Measurements from ENCODE around the gene FGFBP1. TPM values are rescaled to one million over a fixed set of nuclear protein-coding genes. Genes with fewer than 3 reads are reported as not detected.

FGFBP1 gene
- total and polyA plus RNA-seq, 2 donors (not counting 3 experiments of a cell fraction or from before 2014, with no cell fraction given), result not detected

- BruUV-seq (replicated peaks), result no TSS peak
- H3K27me3 ChIP-seq (ENCODE audit: control insufficient read depth in 2 of 2, insufficient read depth in 2 of 2, low read length in 2 of 2), result no peaks in the 10 kb centered on the region
- H2AFZ ChIP-seq (ENCODE audit: low read depth, low read length), result no peak overlapping the region
- POLR2A ChIA-PET, result no interaction called here
- H3K79me2 ChIP-seq (ENCODE audit: control insufficient read depth, insufficient read depth, low read length), result no peaks in the 10 kb centered on the region
- H3K4me1 ChIP-seq (ENCODE audit: control insufficient read depth, extremely low read depth, insufficient read depth, low read length), result no peaks in the 10 kb centered on the region
- H3K9me3 ChIP-seq (replicated peaks; ENCODE audit: control insufficient read depth, insufficient read depth, low read length), result no peaks in the 10 kb centered on the region
- no peak overlapping the region for H3K27ac ChIP-seq (ENCODE audit: insufficient read depth, low read depth, low read length)
- intact Hi-C loops (cut with micrococcal nuclease) (no loop called here), dilution Hi-C loops (cut with MboI; ENCODE audit: extremely low pct_ligation_motif_present, low sequenced_read_pairs) (no loop called here)
- FAIRE-seq (no peak), DNase-seq (ENCODE audit: low read depth, low spot score) (no peak)
- no peak for TF ChIP-seq POLR2AphosphoS5 (IDR thresholded peaks at IDR 0.05; ENCODE audit: insufficient read depth, low read depth, low read length)
- TF ChIP-seq MAX (IDR thresholded peaks at IDR 0.05; ENCODE audit: insufficient read depth, insufficient read length), result no peak
- TF ChIP-seq POLR2A (IDR thresholded peaks at IDR 0.05; ENCODE audit: low read depth, low read length), result no peak
- TF ChIP-seq EZH2 (IDR thresholded peaks at IDR 0.05; ENCODE audit: borderline replicate concordance, low read depth, low read length, severe bottlenecking), result no peak
- no peak for TF ChIP-seq CTCF (IDR thresholded peaks at IDR 0.05; ENCODE audit: extremely low read depth in 1 of 2, insufficient read depth in 1 of 2, low read depth in 1 of 2, low read length in 2 of 2)
- no peak for TF ChIP-seq FOS (IDR thresholded peaks at IDR 0.05; ENCODE audit: borderline replicate concordance, insufficient read depth, low read length)
- TF ChIP-seq JUN (IDR thresholded peaks at IDR 0.05; ENCODE audit: borderline replicate concordance, insufficient read depth, insufficient read length, low read depth), result no peak
- H3K4me2 ChIP-seq (ENCODE audit: insufficient read depth, low read length), result no peak overlapping the region
- H3K4me3 ChIP-seq (replicated peaks in 1 of 3; ENCODE audit: insufficient read depth in 1 of 3, low read depth in 1 of 3, low read length in 3 of 3), result no peak overlapping the region
- no peaks in the 10 kb centered on the region for H3K36me3 ChIP-seq (ENCODE audit: control insufficient read depth in 2 of 2, extremely low read depth in 1 of 2, insufficient read depth in 2 of 2, low read length in 2 of 2)
- no peak overlapping the region for H3K9ac ChIP-seq (replicated peaks; ENCODE audit: extremely low read depth, insufficient read depth, low read length)
- H3K9me1 ChIP-seq (replicated peaks; ENCODE audit: control insufficient read depth, extremely low read depth, insufficient read depth, low read length), result no peaks in the 10 kb centered on the region
- no peaks in the 10 kb centered on the region for H4K20me1 ChIP-seq (replicated peaks; ENCODE audit: control insufficient read depth, extremely low read depth, insufficient read depth, low read length)
- CTCF ChIA-PET, result interaction anchor here (1.6 to 4.3 kb wide), 4 partner anchors 10 to 474 kb away, joined by 6 to 465 read pairs (median 17); partner anchors contain the start of gene FGFBP2
Observed at GRCh38 chr4:15953625-15954024, 15.1 kb upstream of the FGFBP1 start.
